Panc1 (cell line): ENCODE results near the gene TMEM108. TPM values are rescaled to one million over a fixed set of nuclear protein-coding genes. Genes with fewer than 3 reads are reported as not detected.

Source experiments
- ATAC-seq: fragments of 200-7000 bp; cut with Tn5 transposase; 2 replicates; pipeline ENCODE4 v1.9.1; 2020; ENCODE audit warnings: mild to moderate bottlenecking, moderate library complexity
- BruUV-seq: library from RNA; stranded (reverse); fragments of 400-500 nt; replicated peaks from 2 replicates; lab custom pipeline; 2021; lab: Mats Ljungman, UMichigan
- CTCF ChIA-PET: fragments of 300-600 bp; sonication (Branson Sonifier 250); formaldehyde crosslinking; loops from one replicate; lab custom pipeline; 2022; ENCODE audit warnings: antibody characterized with exemption; lab: Charles Lee
- POLR2A ChIA-PET: fragments of 300-600 bp; sonication (Branson Sonifier 250); formaldehyde crosslinking; loops from one replicate; lab custom pipeline; 2022; ENCODE audit warnings: antibody characterized with exemption; lab: Charles Lee
- DNase-seq: peaks from one replicate; pipeline ENCODE4 v3.0.0-alpha.2; 2010; ENCODE audit warnings: low read depth, low spot score
- H3K27ac ChIP-seq: 2 replicates; pipeline ENCODE4 v1.5.1; 2011; ENCODE audit warnings: mild to moderate bottlenecking, low read length, inconsistent platforms
- H3K27me3 ChIP-seq: fragments of 200-500 bp; sonication (Bioruptor generic); 2 replicates; pipeline ENCODE4 v1.6.0; 2014; ENCODE audit warnings: low read length, inconsistent platforms; ENCODE audit not compliant: control insufficient read depth, insufficient read depth
- H3K36me3 ChIP-seq: fragments of 200-500 bp; sonication (Bioruptor generic); 2 replicates; pipeline ENCODE4 v1.5.1; 2014; ENCODE audit warnings: inconsistent platforms, mild to moderate bottlenecking, low read length, moderate library complexity; ENCODE audit not compliant: control insufficient read depth, insufficient read depth
- H3K4me1 ChIP-seq: 2 replicates; pipeline ENCODE4 v1.5.1; 2011; ENCODE audit warnings: inconsistent platforms, mild to moderate bottlenecking, low read length, moderate library complexity; ENCODE audit not compliant: control insufficient read depth, insufficient read depth
- H3K4me3 ChIP-seq, 2 experiments: 2 replicates each; pipeline ENCODE4 v1.5.1; 2011 to 2012; ENCODE audit warnings: low read depth in 2 of 2, low read length in 2 of 2, mild to moderate bottlenecking in 2 of 2, inconsistent platforms in 1 of 2, moderate library complexity in 1 of 2
- H3K9me3 ChIP-seq: fragments of 200-500 bp; sonication (Bioruptor generic); 2 replicates; pipeline ENCODE4 v1.5.1; 2014; ENCODE audit warnings: low read depth, mild to moderate bottlenecking, inconsistent platforms, low read length, moderate library complexity; ENCODE audit not compliant: control insufficient read depth, insufficient read depth
- CTCF ChIP-seq: fragments of 450-650 bp; IDR thresholded peaks from 2 replicates; pipeline ENCODE4 v1.5.1; 2017; ENCODE audit warnings: mild to moderate bottlenecking
- POLR2AphosphoS5 ChIP-seq: IDR thresholded peaks from 2 replicates; pipeline ENCODE4 v1.6.1; 2012; ENCODE audit warnings: mild to moderate bottlenecking, low read depth, low read length, moderate library complexity
- REST ChIP-seq, 2 experiments: IDR thresholded peaks; 2 replicates each; pipeline ENCODE4 v1.6.1; 2011 to 2012; ENCODE audit warnings: low read depth in 2 of 2, control low read depth in 1 of 2, low read length in 1 of 2, mild to moderate bottlenecking in 1 of 2, moderate library complexity in 1 of 2; ENCODE audit not compliant: insufficient read depth in 1 of 2
- SIN3A ChIP-seq: IDR thresholded peaks from 2 replicates; pipeline ENCODE4 v1.6.1; 2012; ENCODE audit warnings: low read depth, mild to moderate bottlenecking, low read length, moderate library complexity, borderline replicate concordance; ENCODE audit not compliant: insufficient read depth
- TCF7L2 ChIP-seq: IDR thresholded peaks from 2 replicates; pipeline ENCODE4 v1.6.1; 2011; ENCODE audit warnings: mild to moderate bottlenecking, low read depth, low read length, inconsistent platforms
- in situ Hi-C: cut with HindIII; loops from 2 replicates; pipeline ENCODE4 v1.10.0; 2016; ENCODE audit warnings: low sequenced_read_pairs, low pct_unique_long_range_greater_than_20kb
- intact Hi-C: fragments of 100-400 bp; cut with micrococcal nuclease; formaldehyde crosslinking; loops from one replicate; pipeline ENCODE4 v1.10.0; 2022; ENCODE audit not compliant: unreplicated experiment
- total RNA-seq: library from RNA; stranded (reverse); gene quantifications from one replicate; pipeline ENCODE4 v1.2.1, GENCODE V29; 2021; ENCODE audit not compliant: unreplicated experiment

TMEM108 gene
- total RNA-seq, 1 experiment from 2014 or later, result 0.41 TPM

- BruUV-seq, result no TSS peak
- peak overlapping the region; percentile 60 for H3K27ac ChIP-seq
- no peaks in the 10 kb centered on the region for H3K9me3 ChIP-seq
- intact Hi-C loops (no loop called here), in situ Hi-C loops (no loop called here)
- H3K4me3 ChIP-seq, result no peak overlapping the region
- H3K27me3 ChIP-seq, result no peaks in the 10 kb centered on the region
- TF ChIP-seq TCF7L2 (no peak), REST (IDR thresholded peaks at IDR 0.05; ENCODE audit: insufficient read depth in 1 of 2, low read depth in 2 of 2, low read length in 1 of 2) (no peak), SIN3A (no peak), CTCF (no peak), POLR2AphosphoS5 (no peak)
- no peak for DNase-seq
- POLR2A ChIA-PET, result no interaction called here
- CTCF ChIA-PET, result no interaction called here
- H3K4me1 ChIP-seq, result peaks cover 9% of the 10 kb centered on the region
- H3K36me3 ChIP-seq, result no peaks in the 10 kb centered on the region
- no peak for ATAC-seq
Measured at GRCh38 chr3:133396906-133397305, 358.7 kb downstream of the TMEM108 start.

GRCh38 chr3:133400006-133400515 is 361.9 kb downstream of the TMEM108 start, which contains the start of gene BFSP2:
BFSP2 (plus strand) TSS chr3:133400056; CDS start chr3:133400084, 28 bp downstream.
- in situ Hi-C loops, result no loop called here
- DNase-seq (no peak), ATAC-seq (no peak)
- no peaks in the 10 kb centered on the region for H3K36me3 ChIP-seq
- peak within 1 kb of the TSS; percentile 52; the same call in 1 of the 2 replicates for H3K27ac ChIP-seq
- H3K4me1 ChIP-seq, result peaks cover 16% of the 10 kb centered on the region
- H3K27me3 ChIP-seq, result no peaks in the 10 kb centered on the region
- TF ChIP-seq SIN3A (no peak), REST (IDR thresholded peaks at IDR 0.05; ENCODE audit: insufficient read depth in 1 of 2, low read depth in 2 of 2, low read length in 1 of 2) (no peak), TCF7L2 (no peak), POLR2AphosphoS5 (no peak), CTCF (no peak)
- ChIA-PET CTCF (no interaction called here), POLR2A (no interaction called here)
- intact Hi-C loops, result no loop called here
- BruUV-seq, result no TSS peak
- no peak within 1 kb of the TSS for H3K4me3 ChIP-seq
- H3K9me3 ChIP-seq, result no peaks in the 10 kb centered on the region
